ENCODE results near the gene MRPL49.
"Not testable (repeated sequence)": the region's sequence is repeated elsewhere in the genome, so short reads cannot be mapped to it uniquely, and the experiment has no call there.

The MRPL49 gene

DNA sequence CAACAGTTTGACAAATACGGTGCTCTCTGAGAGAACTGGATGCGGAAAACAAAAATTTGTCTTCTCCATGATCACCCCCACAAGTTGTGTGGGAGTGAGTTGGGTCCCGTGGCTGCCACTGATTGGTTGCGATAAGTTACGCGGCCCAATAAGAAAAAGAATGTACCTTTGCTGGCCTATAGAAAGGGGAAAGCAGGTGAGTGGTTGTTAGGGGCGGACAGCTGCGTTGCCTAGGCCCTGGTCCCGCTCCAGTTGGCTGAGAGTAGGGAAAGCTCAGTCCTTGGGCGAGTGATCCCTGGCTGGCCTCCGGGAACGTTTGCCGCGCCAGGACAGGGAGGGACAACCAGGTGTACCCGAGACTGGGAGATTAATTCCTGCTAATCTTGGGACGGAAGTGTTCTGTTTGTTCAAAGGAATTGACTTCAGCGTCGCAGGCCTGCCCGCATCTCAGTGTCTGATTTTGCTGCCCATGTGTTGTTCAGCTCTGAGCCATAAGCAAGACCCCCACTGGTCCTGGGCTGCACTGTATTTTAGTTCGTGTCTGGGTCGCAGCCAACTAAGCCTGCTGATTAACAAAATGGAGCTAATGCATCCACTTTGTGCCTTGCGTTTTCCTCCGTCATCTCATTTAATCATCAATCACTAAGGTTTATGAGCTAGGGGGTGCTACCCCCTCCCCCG lies 13.0 kb downstream of the MRPL49 start:
- DNase-seq, result peak; percentile 87

DNA sequence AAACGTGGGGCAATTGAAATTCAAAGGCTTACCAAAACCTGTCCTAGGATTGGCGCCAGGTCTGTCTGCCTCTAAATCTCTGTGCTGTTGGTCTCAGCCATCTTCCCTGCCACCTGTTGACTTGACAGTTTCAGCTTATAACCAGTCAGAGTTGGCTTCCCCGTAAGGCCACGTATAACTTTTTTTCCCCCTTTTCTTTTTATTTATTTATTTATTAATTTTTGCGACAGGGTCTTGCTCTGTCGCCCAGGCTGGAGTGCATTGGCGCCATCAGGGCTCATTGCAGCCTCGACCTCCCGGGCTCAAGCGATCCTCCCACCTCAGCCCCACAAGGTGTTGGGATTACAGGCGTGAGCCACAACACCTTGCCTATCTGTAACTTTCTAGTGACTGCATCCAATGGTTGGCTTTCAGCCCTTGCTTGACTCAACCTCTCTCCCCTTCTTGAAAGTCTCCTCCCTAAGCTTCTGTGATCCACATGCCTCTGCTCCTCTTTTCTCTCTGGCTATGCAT lies 13.6 kb downstream of the MRPL49 start:
- no peak for DNase-seq

DNA sequence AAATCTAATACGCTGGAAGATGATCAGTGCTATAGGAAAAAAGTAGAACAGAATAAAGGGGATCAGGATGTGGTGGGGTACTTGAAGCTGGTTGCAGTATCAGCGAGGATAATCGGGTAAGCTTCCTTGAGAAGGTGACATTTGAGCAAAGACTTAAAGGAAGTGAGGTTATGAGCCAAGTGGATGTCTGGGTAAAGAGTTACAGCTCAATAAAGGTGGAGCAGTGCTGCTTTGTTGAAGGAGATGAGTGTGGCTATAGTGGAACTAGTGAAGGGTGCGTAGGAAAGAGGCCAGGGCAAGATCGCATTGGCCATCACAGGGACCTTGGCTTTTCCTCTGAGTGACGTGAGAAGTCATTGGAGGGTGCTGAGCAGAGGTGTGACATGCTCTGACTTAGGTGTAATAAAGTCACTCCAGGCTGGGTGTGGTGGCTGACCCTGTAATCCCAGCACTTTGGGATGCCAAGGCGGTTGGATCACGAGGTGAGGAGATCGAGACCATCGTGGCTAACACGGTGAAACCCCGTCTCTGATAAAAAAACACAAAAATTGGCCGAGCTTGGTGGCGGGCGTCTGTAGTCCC lies 14.5 kb downstream of the MRPL49 start:
- DNase-seq, result no peak

DNA sequence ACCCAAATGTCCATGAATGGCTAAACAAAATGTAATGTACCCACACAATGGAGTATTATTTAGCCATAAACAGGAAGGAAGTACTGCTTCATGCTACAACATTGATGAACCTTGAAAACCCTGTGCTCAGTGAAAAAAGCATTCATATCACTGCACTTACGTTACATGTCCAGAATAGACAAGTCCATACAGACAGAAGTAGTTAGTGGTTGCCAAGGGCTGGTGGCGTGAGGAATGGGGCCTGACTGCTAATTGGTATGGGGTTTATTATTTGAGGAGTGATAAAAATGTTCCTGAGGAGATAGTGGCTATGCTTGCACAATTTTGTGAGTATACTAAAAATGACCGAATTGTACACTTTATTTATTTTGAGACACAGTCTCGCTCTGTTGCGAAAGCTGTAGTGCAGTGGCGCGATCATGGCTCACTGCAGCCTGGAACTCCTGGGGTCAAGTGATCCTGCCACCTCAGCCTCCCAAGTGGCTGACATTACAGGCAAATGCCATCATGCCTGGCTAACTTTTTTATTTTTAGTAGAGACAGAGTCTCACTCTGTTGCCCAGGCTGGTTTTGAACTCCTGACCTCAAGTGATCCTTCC lies 19.9 kb downstream of the MRPL49 start:
- DNase-seq, result no peak

DNA sequence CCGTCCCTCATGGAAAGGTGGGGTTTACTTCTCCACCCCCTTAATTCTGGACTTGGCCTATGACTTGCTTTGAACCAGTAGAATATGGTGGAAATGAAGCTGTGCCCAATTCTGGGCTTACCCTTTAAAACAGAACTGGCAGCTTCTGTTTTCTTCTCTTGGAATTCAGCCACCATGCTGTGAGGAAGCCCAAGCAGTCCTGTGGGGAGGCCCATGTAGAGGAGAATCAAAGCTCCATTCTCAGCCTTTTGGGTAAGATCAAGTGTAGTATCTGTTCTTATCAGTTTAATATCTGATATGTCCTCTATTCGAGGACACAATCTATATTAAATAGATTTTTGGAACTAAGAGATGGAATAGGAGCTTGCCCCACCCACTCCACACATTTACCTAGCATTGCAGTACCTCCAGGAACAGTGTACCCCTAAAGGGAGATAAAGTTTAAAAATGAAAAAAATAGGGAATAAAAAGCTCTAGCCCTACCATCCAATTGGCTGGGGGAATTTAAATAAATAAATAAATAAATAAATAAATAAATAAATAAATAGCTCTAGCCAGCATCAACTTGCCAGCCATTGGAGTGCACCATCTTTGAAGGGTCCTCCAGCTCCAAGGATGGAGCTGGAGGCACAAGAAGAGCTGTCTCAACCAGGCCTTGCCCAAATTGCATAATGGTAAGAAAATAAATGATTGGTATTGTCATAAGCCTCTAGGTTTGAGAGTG lies 25.4 kb downstream of the MRPL49 start:
- DNase-seq, result no peak

DNA sequence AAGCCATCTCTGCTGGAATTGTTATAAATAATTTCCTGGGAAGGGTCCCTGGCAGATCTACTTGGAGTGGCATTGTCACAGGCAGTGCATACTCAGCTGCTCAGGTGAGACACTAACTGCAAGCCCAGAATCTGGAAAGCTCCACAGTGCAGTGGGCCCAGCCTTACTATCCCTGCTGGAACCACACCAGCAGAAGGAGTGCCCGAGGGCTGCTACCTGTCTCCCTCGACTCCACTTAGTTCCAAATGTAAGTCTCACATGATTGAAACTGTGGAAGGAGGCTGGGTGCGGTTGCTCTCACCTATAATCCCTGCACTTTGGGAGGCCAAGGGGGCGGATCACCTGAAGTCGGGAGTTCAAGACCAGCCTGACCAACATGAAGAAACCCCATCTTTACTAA lies 26.5 kb downstream of the MRPL49 start:
- DNase-seq, result no peak

DNA sequence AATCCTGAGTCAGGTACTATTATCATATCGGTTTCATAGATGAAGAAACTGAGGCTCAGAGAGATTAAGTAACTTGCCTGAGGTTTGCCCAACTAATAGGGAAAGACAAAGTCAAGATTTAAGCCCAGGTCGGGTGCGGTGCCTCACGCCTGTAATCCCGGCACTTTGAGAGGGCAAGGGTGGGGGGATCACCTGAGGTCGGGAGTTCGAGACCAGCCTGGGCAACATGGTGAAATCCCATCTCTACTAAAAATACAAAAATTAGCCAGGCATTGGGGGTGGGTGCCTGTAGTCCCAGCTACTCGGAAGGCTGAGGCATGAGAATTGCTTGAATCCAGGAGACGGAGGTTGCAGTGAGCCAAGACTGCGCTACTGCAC lies 28.0 kb downstream of the MRPL49 start:
- not testable (repeated sequence) for DNase-seq

DNA sequence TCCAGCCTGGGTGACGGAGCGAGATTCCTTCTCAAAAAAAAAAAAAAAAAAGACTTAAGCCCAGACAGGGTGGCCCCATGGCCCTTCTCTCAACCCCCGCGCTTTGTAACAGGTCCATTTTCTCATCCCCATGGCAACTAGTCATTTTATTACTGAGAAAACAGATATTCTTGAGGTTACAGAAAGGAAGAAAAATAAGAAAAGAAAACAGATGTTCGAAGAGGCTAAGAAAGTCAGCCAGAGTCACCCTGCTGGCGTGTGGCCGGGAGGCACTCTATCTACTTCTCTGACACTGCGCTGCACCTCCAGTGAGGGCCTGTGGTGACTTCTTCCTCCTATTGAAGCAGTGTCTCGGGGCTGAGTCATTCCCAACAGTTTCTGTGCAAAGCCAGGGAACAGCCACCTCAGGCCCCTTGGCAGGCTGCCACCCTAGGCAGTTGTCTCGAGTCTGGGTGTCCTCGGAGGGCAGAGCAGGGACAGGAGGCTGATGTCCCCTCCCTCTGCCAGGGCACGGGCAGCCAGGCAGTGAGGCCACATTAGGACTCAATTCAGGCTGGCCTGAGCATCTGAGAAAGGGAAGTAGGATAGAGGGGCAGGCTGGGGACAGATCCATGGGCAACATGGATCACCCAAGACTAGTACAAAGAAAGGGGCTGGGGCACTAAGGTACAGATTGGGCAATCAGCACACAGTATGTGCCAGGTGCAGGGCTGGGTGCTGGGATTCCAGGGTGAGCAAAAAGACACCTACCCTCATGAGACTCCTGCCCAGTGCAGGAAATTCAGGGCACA lies 28.6 kb downstream of the MRPL49 start:
- DNase-seq, result no peak

DNA sequence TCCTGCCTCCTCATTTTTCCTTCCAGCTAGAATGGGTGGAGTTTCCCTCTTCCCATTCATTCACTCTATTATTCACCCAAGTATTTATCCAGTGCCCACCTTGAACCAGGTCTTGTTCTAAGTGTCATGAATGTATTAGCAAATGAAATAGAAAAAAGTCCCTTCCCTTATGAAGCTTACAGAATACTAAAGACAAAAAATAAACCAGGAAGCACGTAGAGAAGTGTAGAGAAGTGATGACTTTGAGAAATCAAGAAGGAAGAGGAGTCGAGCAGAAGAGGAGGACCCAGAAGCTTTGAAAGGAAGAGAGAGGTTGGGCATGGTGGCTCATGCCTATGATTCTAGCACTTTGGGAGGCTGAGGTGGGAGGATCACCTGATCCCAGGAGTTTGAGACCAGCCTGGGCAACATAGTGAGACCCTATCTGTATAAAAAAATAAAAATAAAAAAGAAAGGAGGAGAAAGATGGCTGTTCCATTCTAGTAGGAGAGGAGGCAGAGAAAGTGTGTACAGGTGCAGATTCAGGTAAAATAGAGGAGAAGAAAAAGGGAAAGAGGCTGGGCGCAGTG lies 29.3 kb downstream of the MRPL49 start:
- no peak for DNase-seq

DNA sequence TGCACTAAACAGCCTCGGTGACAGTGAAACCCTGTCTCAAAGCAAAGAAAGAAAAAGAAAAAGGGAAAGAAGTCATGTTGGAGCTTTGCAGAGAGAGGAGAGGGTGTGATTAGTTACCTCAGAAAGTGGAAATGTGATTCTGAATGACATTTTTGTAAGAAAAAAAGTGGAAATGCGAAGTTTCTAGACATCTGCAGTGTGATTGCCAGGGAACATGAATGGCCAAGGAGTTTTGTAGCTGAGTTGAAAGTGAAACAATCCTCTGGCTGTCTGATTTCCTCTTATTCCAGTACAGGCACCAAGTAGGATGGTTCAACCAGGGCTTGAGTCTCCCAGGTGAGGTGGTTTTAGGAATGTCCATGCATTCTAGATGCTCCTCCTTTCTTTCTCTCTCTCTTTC lies 30.0 kb downstream of the MRPL49 start:
- DNase-seq, result no peak

DNA sequence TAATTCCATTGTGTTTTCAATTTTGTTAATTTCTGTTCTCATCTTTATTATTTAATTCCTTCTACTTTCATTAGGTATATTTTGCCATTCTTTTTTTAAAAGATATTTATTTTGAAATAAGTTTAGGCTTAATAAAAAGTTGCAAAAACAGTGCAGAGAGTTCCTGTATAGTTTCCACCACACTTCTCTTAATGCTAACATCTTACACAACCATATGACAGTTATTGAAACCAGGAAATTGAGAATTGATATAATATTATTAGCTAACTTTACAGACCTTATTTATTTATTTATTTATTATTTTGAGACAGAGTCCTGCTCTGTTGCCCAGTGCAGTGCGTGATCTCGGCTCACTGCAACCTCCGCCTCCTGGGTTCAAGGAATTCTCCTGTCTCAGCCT lies 34.1 kb downstream of the MRPL49 start:
- no peak for DNase-seq

DNA sequence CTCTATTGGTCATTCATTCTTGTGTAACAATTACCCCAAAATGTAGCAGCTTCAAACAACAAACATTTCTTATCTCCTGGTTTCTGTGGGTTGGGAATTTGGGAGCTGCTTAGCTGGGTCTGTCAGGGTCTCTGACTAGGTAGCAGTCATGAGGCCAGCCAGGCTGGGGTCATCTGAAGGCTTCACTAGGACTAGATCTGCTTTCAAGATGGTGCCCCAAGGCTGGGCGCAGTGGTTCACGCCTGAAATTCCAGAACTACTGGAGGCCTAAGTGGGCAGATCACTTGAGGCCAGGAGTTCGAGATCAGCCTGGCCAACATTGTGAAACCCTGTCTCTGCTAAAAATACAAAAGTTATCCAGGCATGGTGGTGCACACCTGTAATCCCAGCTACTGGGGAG lies 34.8 kb downstream of the MRPL49 start:
- DNase-seq, result no peak

DNA sequence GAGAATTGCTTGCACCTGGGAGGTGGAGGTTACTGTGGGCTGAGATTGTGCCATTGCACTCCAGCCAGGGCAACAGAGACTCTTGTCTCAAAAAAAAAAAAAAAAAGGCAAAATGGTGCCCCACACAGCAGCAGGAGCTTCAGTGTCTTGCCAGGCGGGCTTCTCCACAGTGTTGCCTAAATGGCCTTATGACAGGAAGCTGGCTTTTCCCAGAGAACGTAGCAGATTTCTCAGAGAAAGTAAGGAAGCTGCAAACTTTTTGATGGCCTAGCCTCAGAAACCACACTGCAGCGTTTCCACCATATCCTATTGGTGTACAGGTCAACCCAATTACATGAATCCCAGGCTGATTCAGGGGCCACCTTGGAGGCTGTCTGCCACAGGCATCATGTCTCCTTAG lies 35.2 kb downstream of the MRPL49 start:
- DNase-seq, result no peak

DNA sequence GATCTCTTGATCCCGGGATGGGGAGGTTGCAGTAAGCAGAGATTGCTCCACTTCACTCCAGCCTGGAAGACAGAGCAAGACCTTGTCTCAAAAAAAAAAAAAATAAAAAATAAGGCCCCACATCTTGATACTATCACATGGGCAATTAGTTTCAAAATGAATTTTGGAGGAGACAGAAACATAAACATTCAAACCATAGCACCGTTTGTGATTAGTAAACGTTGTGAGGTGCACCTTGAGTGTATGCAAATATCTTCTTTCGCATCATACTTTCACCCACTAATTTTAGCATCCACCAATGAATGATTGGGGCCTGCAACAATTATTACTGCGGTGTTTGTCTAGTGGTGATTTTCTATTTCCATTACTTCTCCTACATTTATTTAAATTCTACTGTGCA lies 36.9 kb downstream of the MRPL49 start:
- no peak for DNase-seq

DNA sequence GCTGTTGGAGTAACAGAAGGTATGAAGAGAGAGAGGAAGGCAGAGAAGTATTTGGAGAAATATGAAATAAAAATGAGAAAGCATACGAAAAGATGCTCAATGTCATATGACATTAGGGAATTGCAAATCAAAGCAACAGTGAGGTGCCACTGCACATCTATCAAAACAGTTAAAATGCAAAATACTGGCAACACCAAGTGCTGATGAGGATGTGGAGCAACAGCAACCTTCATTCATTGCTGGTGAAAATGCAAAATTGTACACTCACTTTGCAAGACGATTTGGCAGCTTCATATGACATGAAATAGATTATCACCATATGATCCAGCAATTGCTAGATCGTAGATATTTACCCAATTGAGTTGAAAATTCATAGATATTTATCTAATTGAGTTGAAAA lies 38.5 kb downstream of the MRPL49 start:
- DNase-seq, result no peak

DNA sequence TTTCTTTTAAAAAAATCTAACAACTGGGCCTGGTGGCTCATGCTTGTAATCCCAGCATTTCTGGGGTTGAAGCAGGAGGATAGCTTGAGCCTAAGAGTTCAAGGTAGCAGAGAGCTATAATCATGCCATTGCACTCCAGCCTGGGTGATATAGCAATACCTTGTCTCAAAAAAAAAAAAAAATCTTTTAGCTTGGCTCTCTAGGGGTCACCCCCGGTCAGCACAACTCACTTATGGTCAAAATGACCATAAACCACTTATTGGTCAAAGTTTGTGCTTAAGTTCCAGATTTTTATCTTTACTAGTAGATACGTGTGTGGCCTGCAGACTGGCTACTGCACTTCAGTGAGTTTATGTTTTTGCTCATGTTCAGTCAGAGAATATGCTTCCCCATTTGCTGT lies 41.6 kb downstream of the MRPL49 start:
- DNase-seq, result no peak

DNA sequence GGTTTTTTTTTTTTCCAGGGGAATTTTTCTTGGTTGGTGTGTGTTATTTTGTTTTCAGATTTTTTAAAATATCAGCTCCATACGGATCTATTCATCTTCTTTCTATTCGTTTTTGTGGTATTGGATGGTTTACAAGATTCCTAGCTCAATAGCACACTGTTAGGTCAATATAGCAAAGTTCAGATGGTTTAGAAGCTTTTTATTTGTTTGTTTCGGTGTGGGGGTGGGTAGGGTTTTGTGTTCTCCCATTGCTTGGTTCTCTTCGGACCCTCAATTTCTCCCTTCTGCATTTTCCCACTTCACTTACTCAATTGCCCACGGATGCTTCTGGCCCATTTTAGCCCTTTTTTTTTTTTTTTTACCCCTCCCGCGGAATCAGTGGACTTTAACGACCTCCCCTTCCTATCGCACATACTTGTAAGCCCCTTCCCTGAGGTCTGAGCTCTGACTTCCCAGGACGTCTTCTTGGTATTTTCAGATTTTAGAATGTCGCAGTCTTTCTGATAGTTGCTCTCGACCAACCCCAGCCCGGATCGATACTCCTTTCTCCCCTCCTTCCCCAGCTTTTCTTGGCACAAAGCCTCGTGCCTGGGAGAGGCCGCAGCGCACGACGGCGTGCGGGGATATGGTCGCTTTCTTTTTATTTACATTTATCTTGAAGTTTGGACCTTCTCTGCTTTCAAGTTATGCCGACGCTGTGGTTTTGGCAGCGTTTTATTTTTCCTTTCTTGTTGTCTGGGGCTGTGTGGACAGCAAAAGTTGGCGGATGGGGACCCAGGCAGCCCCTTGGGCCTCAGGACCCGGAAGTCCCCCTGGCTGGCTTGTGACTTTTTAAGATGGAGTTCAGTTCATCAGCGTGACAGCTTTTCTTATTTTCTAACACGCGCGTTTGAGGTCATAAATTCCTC lies 43.5 kb downstream of the MRPL49 start:
- DNase-seq, result no peak

DNA sequence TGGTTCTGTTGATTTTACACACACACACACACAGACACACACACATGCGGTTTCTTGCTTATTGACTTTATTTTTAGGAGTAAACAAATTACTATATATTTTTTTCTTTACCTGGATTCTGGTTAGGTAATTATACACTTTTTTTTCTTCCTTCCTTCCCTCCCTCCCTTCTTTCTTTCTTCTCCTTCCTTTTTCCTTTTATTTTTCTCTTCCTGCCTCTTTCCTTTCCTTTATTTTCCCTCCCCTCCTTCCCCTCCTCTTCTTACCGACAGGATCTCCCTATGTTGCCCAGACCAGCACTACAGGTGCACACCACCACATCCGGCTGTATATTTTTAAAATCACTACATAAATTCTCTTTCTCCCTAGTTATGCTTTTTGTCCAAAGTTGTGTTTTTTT lies 44.8 kb downstream of the MRPL49 start:
- no peak for DNase-seq

DNA sequence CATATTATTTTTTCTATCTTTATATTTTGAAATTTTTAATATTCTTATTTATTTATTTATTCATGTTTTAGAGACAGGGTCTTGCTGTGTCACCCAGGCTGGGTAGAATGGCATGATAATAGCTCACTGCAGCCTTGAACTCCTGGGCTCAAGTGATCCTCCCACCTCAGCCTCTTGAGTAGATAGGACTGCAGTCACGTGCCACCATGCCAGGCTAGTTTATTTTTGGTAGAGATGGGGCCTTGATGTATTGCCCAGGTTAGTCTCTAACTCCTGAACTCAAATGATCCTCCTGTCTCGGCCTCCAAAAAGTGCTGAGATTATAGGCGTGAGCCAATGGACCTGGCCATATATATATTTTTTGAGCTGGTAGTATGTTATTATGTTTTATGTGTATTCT lies 45.5 kb downstream of the MRPL49 start:
- no peak for DNase-seq

DNA sequence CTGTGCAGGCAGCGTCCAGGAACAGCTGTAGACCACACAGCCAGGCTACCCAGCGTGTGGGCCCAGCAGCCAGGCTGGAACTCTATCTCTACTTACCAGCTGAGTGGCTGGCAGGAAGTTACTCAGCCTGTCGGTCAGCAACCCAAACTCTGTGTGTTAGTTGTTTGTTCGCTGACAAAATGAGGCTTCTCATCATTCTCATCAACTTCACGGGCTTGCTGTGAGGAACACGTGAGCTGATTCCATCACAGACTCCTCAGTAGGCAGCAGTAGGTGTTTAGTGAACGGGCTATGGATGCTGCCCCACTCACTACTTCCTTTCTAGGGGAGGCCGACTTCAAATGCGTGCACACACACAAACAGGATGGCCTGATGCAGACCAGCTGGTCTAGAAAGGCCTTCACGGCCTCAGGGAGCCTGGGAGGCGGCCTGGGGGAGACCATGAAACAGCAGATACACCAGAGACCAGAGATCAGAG lies 47.1 kb downstream of the MRPL49 start:
- no peak for DNase-seq

DNA sequence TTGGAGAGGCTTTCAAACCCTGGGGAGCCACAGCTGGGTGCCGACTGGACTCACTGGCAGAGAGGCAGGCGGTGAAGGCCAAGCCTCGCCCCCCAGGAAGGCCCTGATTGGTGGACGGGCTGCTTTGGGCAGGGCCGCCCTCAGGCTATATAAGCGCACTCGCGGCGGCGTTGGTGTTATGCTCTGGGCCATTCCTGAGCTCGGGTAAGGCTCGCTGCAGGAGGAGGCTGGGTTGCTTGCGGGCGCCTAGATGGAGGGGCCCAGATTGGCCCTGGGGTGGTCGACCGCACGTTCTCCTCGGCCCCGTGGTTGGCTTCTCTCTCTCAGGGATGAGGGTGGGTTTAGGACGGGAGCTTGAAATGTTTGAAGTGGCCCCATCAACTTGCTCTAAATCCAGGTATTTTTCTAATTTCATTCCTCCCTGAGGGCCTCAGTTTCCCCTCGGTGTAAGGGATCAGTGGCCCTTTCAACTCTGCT lies 48.0 kb downstream of the MRPL49 start, which contains the start of gene SPDYC:
SPDYC (plus strand) TSS at position 176 of the 477 bp plus-strand sequence. CDS start 1,125 bp downstream, outside the sequence.
- no peak for DNase-seq
